ENCODE measurements around the gene MPP4. TPM values are rescaled to one million over a fixed set of nuclear protein-coding genes. Genes with fewer than 3 reads are reported as not detected.

Gene MPP4, protein sequence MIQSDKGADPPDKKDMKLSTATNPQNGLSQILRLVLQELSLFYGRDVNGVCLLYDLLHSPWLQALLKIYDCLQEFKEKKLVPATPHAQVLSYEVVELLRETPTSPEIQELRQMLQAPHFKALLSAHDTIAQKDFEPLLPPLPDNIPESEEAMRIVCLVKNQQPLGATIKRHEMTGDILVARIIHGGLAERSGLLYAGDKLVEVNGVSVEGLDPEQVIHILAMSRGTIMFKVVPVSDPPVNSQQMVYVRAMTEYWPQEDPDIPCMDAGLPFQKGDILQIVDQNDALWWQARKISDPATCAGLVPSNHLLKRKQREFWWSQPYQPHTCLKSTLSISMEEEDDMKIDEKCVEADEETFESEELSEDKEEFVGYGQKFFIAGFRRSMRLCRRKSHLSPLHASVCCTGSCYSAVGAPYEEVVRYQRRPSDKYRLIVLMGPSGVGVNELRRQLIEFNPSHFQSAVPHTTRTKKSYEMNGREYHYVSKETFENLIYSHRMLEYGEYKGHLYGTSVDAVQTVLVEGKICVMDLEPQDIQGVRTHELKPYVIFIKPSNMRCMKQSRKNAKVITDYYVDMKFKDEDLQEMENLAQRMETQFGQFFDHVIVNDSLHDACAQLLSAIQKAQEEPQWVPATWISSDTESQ
- under 1 TPM in 2 of 3 donors, not detected in 1; 0.02 to 0.15 TPM for polyA plus RNA-seq

- H3K27ac ChIP-seq (ENCODE audit: low read depth, low read length): no peak within 1 kb of the TSS
- WGBS, 3 donors: 36 to 44% (median 43%) methylated on average over 3 of the region's 3 CpGs
Observed at GRCh38 chr2:201698588-201699226, at the start of gene MPP4. Gene MPP4, minus strand, starts transcription at chr2:201698644. Its CDS starts 4,690 bp downstream, at chr2:201693954.

- 72 to 86% (median 81%) methylated on average over 6 of the region's 6 CpGs for WGBS, 3 donors
- H3K27ac ChIP-seq (ENCODE audit: low read depth, low read length): no peak overlapping the region
Observed at GRCh38 chr2:201746551-201746950, 48.1 kb upstream of the MPP4 start.

DNA sequence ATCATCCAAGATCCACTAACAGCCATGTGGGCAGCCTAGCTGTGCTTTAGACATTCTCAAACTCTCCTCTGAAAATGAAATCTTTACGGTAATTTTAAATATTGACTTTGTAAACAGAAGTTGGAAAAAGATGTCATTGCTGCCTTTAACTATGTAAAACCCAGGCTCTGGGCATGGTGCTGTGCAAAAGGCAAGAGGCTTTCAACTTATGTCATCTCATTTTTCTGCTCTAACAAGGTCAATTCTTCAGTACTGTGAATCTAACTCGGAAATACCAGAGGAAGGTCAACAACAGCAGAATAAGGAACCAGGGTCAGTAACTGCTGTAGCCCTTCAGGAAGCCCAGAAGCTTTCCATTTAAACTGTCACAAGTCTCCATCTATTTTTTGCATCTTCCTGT, 37.0 kb upstream of the MPP4 start:
- 37 to 83% (median 78%) methylated on average over 2 of the region's 2 CpGs for WGBS, 3 donors
- H3K27ac ChIP-seq (ENCODE audit: low read depth, low read length): no peak overlapping the region

- 86 to 90% (median 87%) methylated on average over 4 of the region's 4 CpGs for WGBS, 3 donors
Observed at GRCh38 chr2:201734111-201734510, 35.7 kb upstream of the MPP4 start.

GRCh38 chr2:201733544-201733943, 35.1 kb upstream of the MPP4 start:
- 75 to 90% (median 87%) methylated on average over 1 of the region's 1 CpG for WGBS, 3 donors
- no peak overlapping the region for H3K27ac ChIP-seq (ENCODE audit: low read depth, low read length)

More at GRCh38 chr2:201734111-201734510, 35.7 kb upstream of the MPP4 start:
- H3K27ac ChIP-seq (ENCODE audit: low read depth, low read length): no peak overlapping the region

GRCh38 chr2:201730651-201731285, 32.3 kb upstream of the MPP4 start:
- H3K27ac ChIP-seq (ENCODE audit: low read depth, low read length): no peak overlapping the region
- 91 to 93% (median 92%) methylated on average over 5 of the region's 5 CpGs for WGBS, 3 donors

GRCh38 chr2:201715459-201715858, 17.0 kb upstream of the MPP4 start:
- H3K27ac ChIP-seq (ENCODE audit: low read depth, low read length): no peak overlapping the region
- whole genome bisulfite sequencing, 3 donors: 35 to 88% (median 82%) methylated on average over 6 of the region's 6 CpGs

DNA sequence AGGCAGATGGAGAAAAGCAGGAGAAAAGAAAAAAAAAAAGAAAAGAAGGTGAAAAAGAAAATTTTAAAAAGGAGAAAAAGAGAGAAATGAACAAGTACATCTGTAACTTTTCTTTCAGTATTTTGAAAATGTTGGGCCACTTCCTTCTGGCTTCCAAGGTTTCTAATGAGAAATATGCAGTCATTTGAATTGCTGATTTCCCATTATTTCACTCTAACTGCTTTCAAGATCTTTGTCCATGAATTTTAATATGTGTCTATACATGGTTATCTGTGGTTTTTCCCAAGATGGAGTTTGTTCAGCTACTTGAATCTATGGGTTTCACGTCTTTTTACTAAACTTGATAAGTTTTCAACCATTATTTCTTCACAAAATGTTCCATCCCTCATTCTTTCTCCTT, 14.3 kb upstream of the MPP4 start:
- 94 to 98% (median 95%) methylated on average over 1 of the region's 1 CpG for WGBS, 3 donors
- H3K27ac ChIP-seq (ENCODE audit: low read depth, low read length): no peak overlapping the region

- 90 to 95% (median 93%) methylated on average over 5 of the region's 5 CpGs for WGBS, 3 donors
- no peak overlapping the region for H3K27ac ChIP-seq (ENCODE audit: low read depth, low read length)
Observed at GRCh38 chr2:201709747-201710146, 11.3 kb upstream of the MPP4 start.

DNA sequence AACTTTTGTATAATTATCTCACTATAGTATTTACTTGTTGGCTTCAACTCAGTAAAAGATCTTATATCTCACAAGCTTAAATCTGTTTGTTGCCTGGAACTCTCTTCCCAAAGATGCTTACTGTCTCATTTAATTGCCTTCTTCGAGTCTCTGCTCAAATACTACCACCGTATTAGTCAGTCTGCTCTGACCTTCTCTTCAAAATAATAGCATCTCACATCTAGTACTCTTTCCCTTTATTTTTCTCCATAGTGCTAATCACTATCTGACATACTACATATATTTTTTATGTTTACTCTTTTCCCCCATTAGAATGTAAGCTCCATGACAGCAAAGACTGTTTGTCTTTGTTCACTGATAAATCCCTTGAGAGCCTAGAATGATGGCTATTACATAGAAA, 10.6 kb upstream of the MPP4 start:
- 76 to 77% (median 77%) methylated on average over 2 of the region's 2 CpGs for WGBS, 3 donors

DNA sequence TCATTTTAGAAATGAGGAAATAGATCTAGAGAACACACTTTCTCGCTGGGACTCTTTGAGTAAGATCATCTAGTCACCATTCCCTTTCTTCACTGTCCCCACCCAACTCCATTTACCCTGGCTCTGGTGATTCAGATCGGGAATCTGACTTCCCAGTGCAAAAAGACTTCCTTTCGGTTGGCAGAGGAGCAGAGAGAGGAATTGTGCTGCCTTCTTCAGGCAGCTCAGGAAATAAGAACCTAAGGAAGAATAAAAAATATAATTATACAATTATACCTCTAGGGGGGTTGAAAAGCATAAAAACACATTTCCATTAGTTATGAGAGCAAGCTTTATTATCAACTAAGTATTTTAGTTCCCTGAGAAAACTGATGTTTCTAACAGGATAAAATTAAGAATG, 9.3 kb upstream of the MPP4 start:
- no peak overlapping the region for H3K27ac ChIP-seq (ENCODE audit: low read depth, low read length)
- WGBS, 3 donors: 63 to 89% (median 66%) methylated on average over 3 of the region's 3 CpGs

More for the DNA sequence above, 10.6 kb upstream of the MPP4 start:
- H3K27ac ChIP-seq (ENCODE audit: low read depth, low read length): no peak overlapping the region

- whole genome bisulfite sequencing, 3 donors: 89 to 100% (median 97%) methylated on average over 1 of the region's 1 CpG
- no peak overlapping the region for H3K27ac ChIP-seq (ENCODE audit: low read depth, low read length)
Observed at GRCh38 chr2:201707142-201707541, 8.7 kb upstream of the MPP4 start.

GRCh38 chr2:201704536-201704935, 6.1 kb upstream of the MPP4 start:
- H3K27ac ChIP-seq (ENCODE audit: low read depth, low read length): no peak overlapping the region
- 79 to 85% (median 81%) methylated on average over 5 of the region's 5 CpGs for WGBS, 3 donors

DNA sequence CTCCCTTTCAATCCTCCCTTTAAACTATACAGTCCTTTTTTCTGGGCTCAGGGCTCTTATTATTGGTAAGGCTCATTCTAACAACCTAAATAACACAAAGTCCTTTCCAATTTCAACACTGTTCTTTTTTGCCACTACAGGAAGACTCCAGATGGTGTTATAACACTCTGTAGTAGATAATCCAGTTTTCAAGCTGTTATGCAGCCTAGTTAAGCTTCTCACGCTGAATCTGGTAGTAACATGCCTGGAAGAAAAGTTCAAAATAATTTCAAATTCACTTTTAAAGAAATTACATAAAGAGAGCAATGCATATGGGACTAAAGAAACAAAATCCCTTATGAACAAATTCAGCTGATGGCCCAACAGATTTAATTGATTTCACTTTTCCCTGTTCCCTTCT, 3.2 kb upstream of the MPP4 start:
- 93 to 96% (median 94%) methylated on average over 1 of the region's 1 CpG for WGBS, 3 donors
- no peak overlapping the region for H3K27ac ChIP-seq (ENCODE audit: low read depth, low read length)

DNA sequence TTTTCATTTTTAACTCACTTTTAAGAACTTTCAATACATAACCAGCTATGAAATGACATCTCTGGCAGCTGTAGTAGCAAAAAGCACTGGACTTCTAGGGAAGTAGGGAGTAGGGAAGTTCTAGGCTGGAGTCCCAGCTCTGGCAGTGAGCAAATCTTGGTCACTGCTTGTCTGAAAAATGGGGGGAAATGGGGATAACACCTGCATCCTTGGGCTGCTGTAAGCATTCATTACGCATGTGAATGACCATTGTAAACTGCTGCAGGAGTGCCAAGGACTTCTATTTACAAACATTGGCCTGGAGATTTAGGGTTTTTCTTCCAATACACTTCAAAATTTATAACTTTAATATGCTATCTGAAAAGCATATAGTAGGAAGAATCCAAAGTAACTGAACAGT, 972 bp upstream of the MPP4 start:
- no peak overlapping the region for H3K27ac ChIP-seq (ENCODE audit: low read depth, low read length)
- 81 to 93% (median 87%) methylated on average over 1 of the region's 1 CpG for WGBS, 3 donors

DNA sequence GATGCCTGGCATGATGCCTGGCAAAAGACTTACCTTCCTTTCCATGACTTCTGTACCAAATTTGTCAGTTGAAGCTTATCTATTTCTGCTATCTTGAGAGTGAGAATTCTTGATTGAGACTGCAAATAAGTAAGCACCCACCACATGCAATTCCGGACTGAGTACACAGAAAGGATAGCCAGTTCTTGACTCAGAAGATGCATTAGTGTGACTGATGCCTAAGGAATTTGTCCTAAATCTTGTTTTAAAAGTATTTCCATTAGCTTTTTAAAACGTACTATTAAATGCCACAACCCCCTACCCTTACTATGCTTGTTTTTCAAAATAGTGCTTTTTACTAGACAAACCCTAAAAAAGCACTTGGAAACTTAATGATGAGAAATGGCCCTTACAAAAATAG, 545 bp downstream of the MPP4 start:
- WGBS, 3 donors: 46 to 50% (median 49%) methylated on average over 2 of the region's 2 CpGs
- no peak overlapping the region for H3K27ac ChIP-seq (ENCODE audit: low read depth, low read length)

DNA sequence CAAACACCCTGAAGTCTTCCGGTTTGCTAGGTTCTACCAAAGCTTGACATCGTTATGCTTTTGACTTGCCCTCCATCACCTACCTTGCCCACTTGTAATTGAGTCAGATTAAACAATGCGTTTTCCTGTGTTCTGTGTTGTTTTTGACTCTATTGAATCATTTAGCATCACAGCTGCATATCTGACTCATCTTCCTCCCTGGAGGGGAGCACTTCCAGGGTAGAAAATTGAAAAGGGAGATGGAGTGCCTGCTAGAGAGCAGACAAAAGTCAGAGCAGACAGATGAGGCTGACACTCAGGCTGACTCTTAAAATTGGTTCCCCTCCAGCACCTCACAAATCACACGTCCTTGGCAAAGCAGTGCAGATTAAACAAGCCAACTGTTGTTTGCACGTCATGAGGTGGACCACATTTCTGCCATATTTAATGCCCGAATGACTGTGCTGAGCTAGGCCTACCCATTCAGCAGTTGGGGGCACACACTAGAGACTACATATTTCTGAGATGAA, 2.2 kb downstream of the MPP4 start:
- WGBS, 3 donors: 50 to 67% (median 60%) methylated on average over 6 of the region's 6 CpGs
- H3K27ac ChIP-seq (ENCODE audit: low read depth, low read length): no peak overlapping the region

GRCh38 chr2:201685156-201685555, 13.3 kb downstream of the MPP4 start:
- WGBS, 3 donors: 85 to 86% (median 86%) methylated on average over 3 of the region's 3 CpGs
- H3K27ac ChIP-seq (ENCODE audit: low read depth, low read length): no peak overlapping the region

GRCh38 chr2:201680743-201681142, 17.7 kb downstream of the MPP4 start:
- WGBS, 3 donors: 44 to 48% (median 48%) methylated on average over 9 of the region's 9 CpGs
- no peak overlapping the region for H3K27ac ChIP-seq (ENCODE audit: low read depth, low read length)

Measured in adipose tissue (tissue), 3 donors.